IPS-20b (cell line): ENCODE measurements around the gene FBXL20.
"Not testable (repeated sequence)": the region's sequence is repeated elsewhere in the genome, so short reads cannot be mapped to it uniquely, and the experiment has no call there.

ENCODE experiments used
- H3K27ac ChIP-seq: one replicate; pipeline ENCODE4 v1.5.1; 2013; ENCODE audit warnings: low read length
- H3K27me3 ChIP-seq: 2 replicates; pipeline ENCODE4 v1.6.1; 2013; ENCODE audit warnings: mild to moderate bottlenecking, low read length, inconsistent platforms; ENCODE audit not compliant: insufficient read depth
- H3K36me3 ChIP-seq: 2 replicates; pipeline ENCODE4 v1.6.1; 2013; ENCODE audit warnings: low read depth, mild to moderate bottlenecking, inconsistent platforms, low read length, moderate library complexity; ENCODE audit not compliant: insufficient read depth
- H3K4me1 ChIP-seq: 2 replicates; pipeline ENCODE4 v1.6.1; 2013; ENCODE audit warnings: mild to moderate bottlenecking, control low read depth, inconsistent platforms, low read length, moderate library complexity; ENCODE audit not compliant: insufficient read depth
- H3K4me3 ChIP-seq: 2 replicates; pipeline ENCODE4 v1.5.1; 2013; ENCODE audit warnings: mild to moderate bottlenecking, low read length, inconsistent platforms
- H3K9ac ChIP-seq: 2 replicates; pipeline ENCODE4 v1.6.1; 2013; ENCODE audit warnings: low read depth, mild to moderate bottlenecking, inconsistent platforms, low read length, moderate library complexity
- H3K9me3 ChIP-seq: 2 replicates; pipeline ENCODE4 v1.6.1; 2013; ENCODE audit warnings: mild to moderate bottlenecking, low read depth, low read length, inconsistent platforms; ENCODE audit not compliant: insufficient read depth

Gene FBXL20

DNA sequence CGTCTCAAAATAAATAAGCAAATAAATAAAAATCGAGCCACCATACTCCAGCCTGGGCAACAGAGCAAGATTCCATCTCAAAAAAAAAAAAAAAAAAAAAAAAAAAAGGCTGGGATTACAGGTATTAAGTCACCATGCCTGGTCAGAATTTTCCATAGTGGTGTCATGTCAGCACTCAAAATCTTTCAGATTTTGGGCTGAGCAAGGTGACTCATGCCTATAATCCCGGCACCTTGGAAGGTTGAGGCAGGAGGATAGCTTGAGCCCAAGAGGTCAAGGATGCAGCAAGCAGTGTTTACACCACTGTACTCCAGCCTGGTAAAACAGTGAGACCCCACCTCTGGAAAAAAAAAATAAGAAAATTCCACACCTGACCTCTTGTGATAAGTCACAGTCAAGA is 52.2 kb downstream of the FBXL20 start:
- no peaks in the 10 kb centered on the region for H3K9me3 ChIP-seq
- no peak overlapping the region for H3K27ac ChIP-seq
- no peak overlapping the region for H3K4me3 ChIP-seq
- no peaks in the 10 kb centered on the region for H3K36me3 ChIP-seq
- H3K4me1 ChIP-seq = no peaks in the 10 kb centered on the region
- no peaks in the 10 kb centered on the region for H3K27me3 ChIP-seq
- H3K9ac ChIP-seq = no peak overlapping the region

- H3K9me3 ChIP-seq, H3K4me1 ChIP-seq, H3K27me3 ChIP-seq, H3K36me3 ChIP-seq, H3K4me3 ChIP-seq, H3K9ac ChIP-seq, H3K27ac ChIP-seq: not testable (repeated sequence)
These were observed 54.6 kb downstream of the FBXL20 start for GRCh38 chr17:39346863-39347262.

- no peak overlapping the region for H3K4me3 ChIP-seq
- no peaks in the 10 kb centered on the region for H3K4me1 ChIP-seq
- H3K9me3 ChIP-seq = no peaks in the 10 kb centered on the region
- H3K27me3 ChIP-seq = no peaks in the 10 kb centered on the region
- H3K27ac ChIP-seq = no peak overlapping the region
- H3K9ac ChIP-seq = no peak overlapping the region
- H3K36me3 ChIP-seq = no peaks in the 10 kb centered on the region
These were observed 59.9 kb downstream of the FBXL20 start for GRCh38 chr17:39341541-39341940.

GRCh38 chr17:39340731-39341130 is 60.7 kb downstream of the FBXL20 start:
- no peak overlapping the region for H3K27ac ChIP-seq
- no peak overlapping the region for H3K4me3 ChIP-seq
- peaks cover 2% of the 10 kb centered on the region; the same call in 1 of the 2 replicates for H3K9me3 ChIP-seq
- H3K9ac ChIP-seq = no peak overlapping the region
- no peaks in the 10 kb centered on the region for H3K4me1 ChIP-seq
- no peaks in the 10 kb centered on the region for H3K27me3 ChIP-seq
- H3K36me3 ChIP-seq = no peaks in the 10 kb centered on the region

DNA sequence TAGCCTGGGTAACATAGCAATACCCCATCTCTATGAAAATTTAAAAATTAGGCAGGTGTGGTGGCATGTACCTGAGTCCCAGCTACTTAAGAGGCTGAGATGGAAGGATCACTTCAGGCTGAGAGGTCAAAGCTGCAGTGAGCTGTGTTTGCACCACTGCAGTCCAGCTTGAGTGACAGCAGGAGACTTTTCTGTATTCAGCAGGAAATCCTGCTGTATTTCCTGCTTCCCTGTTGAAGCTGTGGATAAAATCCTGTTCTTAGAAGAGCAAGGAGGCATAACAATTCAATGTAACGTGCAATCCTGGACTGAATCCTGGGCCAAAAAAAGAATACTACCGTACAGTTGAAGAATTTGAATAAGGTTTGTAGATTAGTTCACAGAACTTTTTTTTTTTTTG is 62.2 kb downstream of the FBXL20 start:
- H3K27ac ChIP-seq = no peak overlapping the region

GRCh38 chr17:39337649-39338048 is 63.8 kb downstream of the FBXL20 start:
- not testable (repeated sequence) for H3K27me3 ChIP-seq, H3K9me3 ChIP-seq, H3K4me3 ChIP-seq, H3K36me3 ChIP-seq, H3K9ac ChIP-seq, H3K4me1 ChIP-seq, H3K27ac ChIP-seq

More for the DNA sequence above, 62.2 kb downstream of the FBXL20 start:
- Histone ChIP-seq H3K36me3 (no peaks in the 10 kb centered on the region), H3K4me1 (no peaks in the 10 kb centered on the region), H3K4me3 (no peak overlapping the region), H3K27me3 (no peaks in the 10 kb centered on the region), H3K9me3 (peaks cover 4% of the 10 kb centered on the region; the same call in 1 of the 2 replicates), H3K9ac (no peak overlapping the region)

DNA sequence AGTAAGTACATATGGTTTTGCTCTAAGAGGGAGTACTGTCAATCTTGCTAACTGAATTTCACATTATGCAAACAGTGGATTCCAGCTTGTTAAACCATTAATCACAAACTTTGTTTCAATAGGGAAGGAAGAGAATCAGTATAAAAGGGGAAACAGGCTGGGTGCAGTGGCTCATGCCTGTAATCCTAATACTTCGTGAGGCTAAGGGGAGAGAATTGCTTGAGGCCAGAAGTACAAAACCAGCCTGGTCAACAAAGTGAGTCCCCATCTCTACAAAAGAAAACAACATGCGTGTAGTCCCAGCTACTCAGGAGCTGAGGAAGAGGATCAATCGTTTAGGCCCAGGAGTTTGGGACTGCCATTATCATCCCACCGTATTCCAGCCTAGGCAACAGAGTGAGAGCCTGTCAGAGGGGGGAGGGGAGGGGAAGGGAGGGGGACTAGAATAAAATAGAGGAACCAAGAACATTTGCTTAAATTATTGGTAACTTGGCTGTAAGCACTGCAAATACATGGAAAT is 65.7 kb downstream of the FBXL20 start:
- H3K4me3 ChIP-seq = no peak overlapping the region

DNA sequence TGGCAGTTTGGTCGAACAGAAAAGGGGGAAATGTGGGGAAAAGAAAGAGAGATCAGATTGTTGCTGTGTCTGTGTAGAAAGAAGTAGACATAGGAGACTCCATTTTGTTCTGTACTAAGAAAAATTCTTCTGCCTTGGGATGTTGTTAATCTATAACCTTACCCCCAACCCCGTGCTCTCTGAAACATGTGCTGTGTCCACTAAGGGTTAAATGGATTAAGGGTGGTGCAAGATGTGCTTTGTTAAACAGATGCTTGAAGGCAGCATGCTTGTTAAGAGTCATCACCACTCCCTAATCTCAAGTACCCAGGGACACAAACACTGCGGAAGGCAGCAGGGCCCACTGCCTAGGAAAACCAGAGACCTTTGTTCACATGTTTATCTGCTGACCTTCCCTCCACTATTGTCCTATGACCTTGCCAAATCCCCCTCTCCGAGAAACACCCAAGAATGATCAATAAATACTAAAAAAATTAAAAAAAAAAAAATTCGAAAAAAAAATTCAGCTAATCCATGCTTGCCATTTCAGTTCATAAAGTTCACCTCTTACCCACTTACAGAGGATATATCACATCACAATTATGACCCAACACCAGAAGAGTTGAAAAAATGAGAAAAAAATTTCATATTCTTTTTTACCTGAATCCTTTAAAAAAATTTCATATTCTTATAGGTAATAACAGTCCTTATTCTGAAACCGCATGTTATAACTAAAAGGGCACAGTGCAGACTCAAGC is 67.2 kb downstream of the FBXL20 start:
- H3K9ac ChIP-seq, H3K4me3 ChIP-seq, H3K9me3 ChIP-seq, H3K4me1 ChIP-seq, H3K36me3 ChIP-seq, H3K27ac ChIP-seq, H3K27me3 ChIP-seq: not testable (repeated sequence)

More for the DNA sequence above, 65.7 kb downstream of the FBXL20 start:
- Histone ChIP-seq H3K27ac (no peak overlapping the region), H3K4me1 (no peaks in the 10 kb centered on the region), H3K9ac (no peak overlapping the region), H3K27me3 (no peaks in the 10 kb centered on the region), H3K9me3 (peaks cover 8% of the 10 kb centered on the region; the same call in 1 of the 2 replicates), H3K36me3 (no peaks in the 10 kb centered on the region)

DNA sequence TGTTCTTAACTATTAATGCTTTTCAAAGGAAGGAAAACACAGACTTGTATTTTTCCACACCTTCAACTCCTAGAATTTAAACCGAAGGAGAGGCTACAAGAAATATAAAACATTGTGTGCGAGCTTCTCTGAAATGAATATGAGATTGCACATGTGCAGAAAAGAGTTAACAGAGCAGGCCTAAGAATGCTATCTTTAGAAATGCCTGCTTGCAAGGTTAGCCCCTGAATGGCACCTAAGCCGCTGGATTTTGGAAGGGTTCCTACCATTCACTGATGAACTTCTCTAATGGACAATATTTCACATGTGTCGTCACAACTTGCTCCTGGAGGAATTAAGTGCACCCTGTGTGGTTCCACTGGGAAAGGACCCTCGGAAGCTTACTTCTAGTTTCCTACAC is 69.3 kb downstream of the FBXL20 start:
- Histone ChIP-seq H3K9ac (no peak overlapping the region), H3K4me3 (no peak overlapping the region), H3K4me1 (no peaks in the 10 kb centered on the region), H3K27me3 (no peaks in the 10 kb centered on the region), H3K9me3 (peaks cover 8% of the 10 kb centered on the region; the same call in 1 of the 2 replicates), H3K36me3 (no peaks in the 10 kb centered on the region), H3K27ac (no peak overlapping the region)

DNA sequence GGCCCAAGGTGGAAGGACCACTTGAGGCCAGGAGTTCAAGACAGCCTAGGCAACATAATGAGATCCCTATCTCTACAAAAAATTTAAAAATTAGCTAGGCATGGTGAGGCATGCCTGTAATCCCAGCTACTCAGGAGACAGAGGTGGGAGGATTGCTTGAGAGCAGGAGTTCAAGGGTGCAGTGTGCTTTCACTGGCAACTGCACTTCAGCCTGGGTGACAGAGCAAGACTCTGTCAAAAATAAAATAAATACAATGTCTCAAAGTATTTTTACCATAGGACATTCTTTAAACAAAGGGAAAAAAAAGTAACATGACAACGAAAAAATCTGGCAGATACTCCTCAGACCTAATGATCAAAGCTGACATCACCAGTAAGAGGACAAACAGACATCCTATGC is 72.6 kb downstream of the FBXL20 start:
- H3K36me3 ChIP-seq = no peaks in the 10 kb centered on the region
- H3K4me1 ChIP-seq = no peaks in the 10 kb centered on the region
- H3K27ac ChIP-seq = no peak overlapping the region
- no peak overlapping the region for H3K4me3 ChIP-seq
- H3K9me3 ChIP-seq = peaks cover 4% of the 10 kb centered on the region; the same call in 1 of the 2 replicates
- H3K27me3 ChIP-seq = no peaks in the 10 kb centered on the region
- no peak overlapping the region for H3K9ac ChIP-seq

- Histone ChIP-seq H3K36me3 (no peaks in the 10 kb centered on the region), H3K27me3 (no peaks in the 10 kb centered on the region), H3K27ac (no peak overlapping the region), H3K4me1 (no peaks in the 10 kb centered on the region), H3K9ac (no peak overlapping the region), H3K9me3 (no peaks in the 10 kb centered on the region), H3K4me3 (no peak overlapping the region)
These were observed 74.3 kb downstream of the FBXL20 start for GRCh38 chr17:39327109-39327508.

DNA sequence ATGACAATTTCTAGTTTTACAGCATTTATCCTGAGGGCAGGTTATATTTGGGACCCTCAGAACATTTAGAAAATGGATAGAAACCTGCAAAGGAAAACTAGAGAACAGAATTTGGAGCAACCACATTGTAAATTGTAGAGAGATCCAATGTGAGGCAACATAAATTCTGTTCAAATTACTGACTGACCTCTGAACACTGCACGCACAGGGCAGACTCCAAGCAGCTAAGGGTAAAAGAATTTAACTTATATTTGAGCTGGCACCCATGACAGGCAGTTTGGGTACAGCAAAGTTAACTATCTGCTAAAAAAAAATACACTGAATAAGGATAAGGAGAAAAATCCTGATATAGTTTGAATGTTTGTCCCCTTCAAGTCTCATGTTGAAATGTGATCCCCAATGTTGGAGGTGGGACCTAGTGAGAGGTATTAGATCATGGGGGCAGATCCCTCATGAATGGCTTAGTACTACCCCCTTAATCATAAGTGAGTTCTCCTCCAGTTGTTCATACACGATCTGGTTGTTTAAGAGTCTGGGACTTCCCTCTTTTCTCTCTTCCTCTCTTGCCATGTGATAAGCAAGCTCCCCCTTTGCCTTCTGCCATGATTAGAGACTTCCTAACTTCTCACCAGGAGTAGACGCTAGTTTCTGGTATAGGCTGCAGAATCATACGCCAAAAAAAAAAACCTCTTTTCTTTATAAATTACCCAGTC is 75.7 kb downstream of the FBXL20 start:
- no peak overlapping the region for H3K27ac ChIP-seq
- no peaks in the 10 kb centered on the region for H3K36me3 ChIP-seq
- H3K4me3 ChIP-seq = no peak overlapping the region
- no peaks in the 10 kb centered on the region for H3K4me1 ChIP-seq
- H3K9ac ChIP-seq = no peak overlapping the region
- no peaks in the 10 kb centered on the region for H3K9me3 ChIP-seq
- H3K27me3 ChIP-seq = no peaks in the 10 kb centered on the region
